Epidermal melanocyte (primary cell): ENCODE data around the gene SCRN1.

Experiments
- DNase-seq: peaks from one replicate; pipeline ENCODE4 v3.0.0; 2011; ENCODE audit warnings: low spot score; ENCODE audit not compliant: insufficient read length

The SCRN1 gene

GRCh38 chr7:29929018-29929807 lies 60.4 kb downstream of the SCRN1 start:
- no peak for DNase-seq

- DNase-seq = no peak
These were observed 62.9 kb downstream of the SCRN1 start for GRCh38 chr7:29926741-29927140.

- DNase-seq = no peak
These were observed 63.4 kb downstream of the SCRN1 start for GRCh38 chr7:29926216-29926615.

GRCh38 chr7:29924684-29925083 lies 64.9 kb downstream of the SCRN1 start:
- DNase-seq = no peak

- no peak for DNase-seq
These were observed 65.6 kb downstream of the SCRN1 start for GRCh38 chr7:29924006-29924405.

- no peak for DNase-seq
These were observed 66.5 kb downstream of the SCRN1 start for GRCh38 chr7:29922921-29923700.

- DNase-seq = no peak
These were observed 68.1 kb downstream of the SCRN1 start for GRCh38 chr7:29921404-29922010.

GRCh38 chr7:29920491-29920890 lies 69.1 kb downstream of the SCRN1 start:
- DNase-seq = no peak

- DNase-seq = no peak
These were observed 69.8 kb downstream of the SCRN1 start for GRCh38 chr7:29919790-29920189.

GRCh38 chr7:29918850-29919249 lies 70.8 kb downstream of the SCRN1 start:
- DNase-seq = no peak

- no peak for DNase-seq
These were observed 72.0 kb downstream of the SCRN1 start for GRCh38 chr7:29917641-29918040.

GRCh38 chr7:29915481-29916215 lies 74.0 kb downstream of the SCRN1 start:
- no peak for DNase-seq

- DNase-seq = no peak
These were observed 75.4 kb downstream of the SCRN1 start for GRCh38 chr7:29914180-29914579.

- no peak for DNase-seq
These were observed 83.2 kb downstream of the SCRN1 start for GRCh38 chr7:29906200-29907022.

GRCh38 chr7:29900745-29901144 lies 88.9 kb downstream of the SCRN1 start:
- no peak for DNase-seq

- DNase-seq = no peak
These were observed 91.3 kb downstream of the SCRN1 start for GRCh38 chr7:29898301-29898700.

GRCh38 chr7:29896685-29897411 lies 92.8 kb downstream of the SCRN1 start:
- DNase-seq = no peak

- DNase-seq = no peak
These were observed 94.0 kb downstream of the SCRN1 start for GRCh38 chr7:29895559-29895958.

- DNase-seq = no peak
These were observed 95.3 kb downstream of the SCRN1 start for GRCh38 chr7:29894256-29894655.

GRCh38 chr7:29893351-29893965 lies 96.1 kb downstream of the SCRN1 start:
- DNase-seq = no peak
